HG03457 (cell line): ENCODE data around the gene CYP3A5.

Source experiments
- ATAC-seq: cut with Tn5 transposase; IDR thresholded peaks from one replicate; pipeline ENCODE4 v1.9.1; 2021; ENCODE audit warnings: moderate number of reproducible peaks; ENCODE audit not compliant: unreplicated experiment

CYP3A5 gene

GRCh38 chr7:99616359-99617191 is 63.2 kb downstream of the CYP3A5 start, which contains the start of gene ZSCAN25:
Gene ZSCAN25 (plus strand): TSS chr7:99616946. CDS start chr7:99619607, 2,661 bp downstream.
- ATAC-seq: peak; percentile 85

- ATAC-seq: no peak
Observed at GRCh38 chr7:99615989-99616358, 63.8 kb downstream of the CYP3A5 start.

GRCh38 chr7:99614495-99614894 is 65.3 kb downstream of the CYP3A5 start:
- ATAC-seq: no peak

- ATAC-seq: no peak
Observed at GRCh38 chr7:99607548-99607947, 72.2 kb downstream of the CYP3A5 start.

- no peak for ATAC-seq
Observed at GRCh38 chr7:99606531-99606930, 73.3 kb downstream of the CYP3A5 start.

- no peak for ATAC-seq
Observed at GRCh38 chr7:99605527-99605926, 74.3 kb downstream of the CYP3A5 start.

- ATAC-seq: no peak
Observed at GRCh38 chr7:99601656-99602310, 78.0 kb downstream of the CYP3A5 start.

GRCh38 chr7:99599836-99600235 is 80.0 kb downstream of the CYP3A5 start:
- no peak for ATAC-seq
